Measurements from ENCODE around the gene STEAP1B.

- TF ChIP-seq CTCF (IDR thresholded peaks at IDR 0.05) (no peak), SIN3A (IDR thresholded peaks at IDR 0.05; ENCODE audit: borderline replicate concordance, low read depth, low read length) (no peak)
Measured at GRCh38 chr7:22445140-22445743, 54.7 kb downstream of the STEAP1B start.
